HG03095 (cell line): ENCODE results near the gene ACTL9.
"Not testable (repeated sequence)": the region's sequence is repeated elsewhere in the genome, so short reads cannot be mapped to it uniquely, and the experiment has no call there.

ENCODE experiments used
- ATAC-seq: cut with Tn5 transposase; IDR thresholded peaks from one replicate; pipeline ENCODE4 v1.9.1; 2021; ENCODE audit warnings: moderate library complexity; ENCODE audit not compliant: unreplicated experiment

ACTL9 gene

GRCh38 chr19:8698433-8699063 lies at the start of gene ACTL9:
ACTL9 (minus strand) TSS chr19:8698795; CDS start chr19:8698701, 94 bp downstream.
- ATAC-seq = no peak

- ATAC-seq = not testable (repeated sequence)
Measured at GRCh38 chr19:8739291-8740065, 40.9 kb upstream of the ACTL9 start.

GRCh38 chr19:8738377-8738776 lies 39.8 kb upstream of the ACTL9 start:
- no peak for ATAC-seq

- ATAC-seq = no peak
Measured at GRCh38 chr19:8731428-8732169, 33.0 kb upstream of the ACTL9 start.

- ATAC-seq = no peak
Measured at GRCh38 chr19:8724276-8724675, 25.7 kb upstream of the ACTL9 start.

- ATAC-seq = no peak
Measured at GRCh38 chr19:8722032-8722431, 23.4 kb upstream of the ACTL9 start.

- ATAC-seq = no peak
Measured at GRCh38 chr19:8721334-8721733, 22.7 kb upstream of the ACTL9 start, which contains the start of gene OR2Z1. OR2Z1 (plus strand) TSS chr19:8721634; CDS start chr19:8731029, 9,395 bp downstream.

GRCh38 chr19:8710337-8710736 lies 11.7 kb upstream of the ACTL9 start:
- not testable (repeated sequence) for ATAC-seq

GRCh38 chr19:8705742-8706141 lies 7.1 kb upstream of the ACTL9 start:
- ATAC-seq = no peak

GRCh38 chr19:8705304-8705703 lies 6.7 kb upstream of the ACTL9 start:
- not testable (repeated sequence) for ATAC-seq

GRCh38 chr19:8703223-8703622 lies 4.6 kb upstream of the ACTL9 start:
- no peak for ATAC-seq

GRCh38 chr19:8702350-8702749 lies 3.8 kb upstream of the ACTL9 start:
- ATAC-seq = no peak

- no peak for ATAC-seq
Measured at GRCh38 chr19:8700956-8701355, 2.4 kb upstream of the ACTL9 start.

GRCh38 chr19:8699908-8700307 lies 1.3 kb upstream of the ACTL9 start:
- ATAC-seq = no peak

GRCh38 chr19:8697671-8698432 lies 743 bp downstream of the ACTL9 start:
- no peak for ATAC-seq

- ATAC-seq = no peak
Measured at GRCh38 chr19:8696993-8697392, 1.6 kb downstream of the ACTL9 start.

- no peak for ATAC-seq
Measured at GRCh38 chr19:8695911-8696310, 2.7 kb downstream of the ACTL9 start.

GRCh38 chr19:8695501-8695900 lies 3.1 kb downstream of the ACTL9 start:
- ATAC-seq = no peak

GRCh38 chr19:8690753-8691539 lies 7.6 kb downstream of the ACTL9 start:
- ATAC-seq = no peak

- no peak for ATAC-seq
Measured at GRCh38 chr19:8688930-8689329, 9.7 kb downstream of the ACTL9 start.
